Astrocyte (in vitro differentiated cells and primary cell): ENCODE measurements around the gene ZNF331. TPM values are rescaled to one million over a fixed set of nuclear protein-coding genes. Genes with fewer than 3 reads are reported as not detected.

Experiments used
- DNase-seq: peaks from one replicate; pipeline ENCODE4 v3.0.0-alpha.2; 2010; ENCODE audit warnings: low read depth
- FAIRE-seq: peaks from 2 replicates; lab custom pipeline; 2011; peaks lifted over from hg19 to GRCh38; lab: Jason Lieb, UNC
- H2AFZ ChIP-seq: 2 replicates; pipeline ENCODE4 v1.6.0; 2012; ENCODE audit warnings: low read depth, low read length, inconsistent platforms
- H3K27ac ChIP-seq: 2 replicates; pipeline ENCODE4 v1.5.1; 2011; ENCODE audit warnings: low read depth, low read length, inconsistent platforms
- H3K27me3 ChIP-seq: 2 replicates; pipeline ENCODE4 v1.6.0; 2011; ENCODE audit warnings: low read length, inconsistent platforms; ENCODE audit not compliant: insufficient read depth
- H3K36me3 ChIP-seq: 2 replicates; pipeline ENCODE4 v1.5.1; 2011; ENCODE audit warnings: low read length, inconsistent platforms; ENCODE audit not compliant: insufficient read depth
- H3K4me1 ChIP-seq: 2 replicates; pipeline ENCODE4 v1.5.1; 2011; ENCODE audit warnings: low read length, inconsistent platforms; ENCODE audit not compliant: insufficient read depth
- H3K4me2 ChIP-seq: 2 replicates; pipeline ENCODE4 v1.6.0; 2012; ENCODE audit warnings: low read length, inconsistent platforms
- H3K4me3 ChIP-seq: 2 replicates; pipeline ENCODE4 v1.5.1; 2011; ENCODE audit warnings: low read depth, mild to moderate bottlenecking, low read length, inconsistent platforms; ENCODE audit not compliant: insufficient read depth
- H3K79me2 ChIP-seq: 2 replicates; pipeline ENCODE4 v1.6.0; 2012; ENCODE audit warnings: mild to moderate bottlenecking, low read length, inconsistent platforms; ENCODE audit not compliant: insufficient read depth
- H3K9ac ChIP-seq: 2 replicates; pipeline ENCODE4 v1.6.0; 2012; ENCODE audit warnings: mild to moderate bottlenecking, low read length, inconsistent platforms
- H3K9me3 ChIP-seq: 2 replicates; pipeline ENCODE4 v1.5.1; 2012; ENCODE audit warnings: low read depth, mild to moderate bottlenecking, low read length, inconsistent platforms; ENCODE audit not compliant: insufficient read depth
- H4K20me1 ChIP-seq: 2 replicates; pipeline ENCODE4 v1.6.0; 2012; ENCODE audit warnings: low read length, inconsistent platforms; ENCODE audit not compliant: insufficient read depth
- H3K27ac Mint-ChIP-seq: one replicate; pipeline ENCODE4 v1.8.0; 2021; ENCODE audit warnings: mild to moderate bottlenecking, mixed read lengths; ENCODE audit not compliant: unreplicated experiment
- H3K27me3 Mint-ChIP-seq: one replicate; pipeline ENCODE4 v1.8.0; 2021; ENCODE audit warnings: low read depth, mixed read lengths; ENCODE audit not compliant: unreplicated experiment
- H3K36me3 Mint-ChIP-seq: one replicate; pipeline ENCODE4 v1.8.0; 2021; ENCODE audit warnings: low read depth, mixed read lengths; ENCODE audit not compliant: unreplicated experiment
- H3K4me1 Mint-ChIP-seq: one replicate; pipeline ENCODE4 v1.8.0; 2021; ENCODE audit warnings: low read depth, mixed read lengths; ENCODE audit not compliant: unreplicated experiment
- H3K4me3 Mint-ChIP-seq: one replicate; pipeline ENCODE4 v1.8.0; 2021; ENCODE audit warnings: mild to moderate bottlenecking, moderate library complexity, mixed read lengths; ENCODE audit not compliant: unreplicated experiment
- H3K9me3 Mint-ChIP-seq: one replicate; pipeline ENCODE4 v1.8.0; 2021; ENCODE audit warnings: mild to moderate bottlenecking, mixed read lengths; ENCODE audit not compliant: unreplicated experiment
- EZH2 ChIP-seq: IDR thresholded peaks from 2 replicates; pipeline ENCODE4 v1.6.1; 2012; ENCODE audit warnings: mild to moderate bottlenecking, low read length, inconsistent platforms; ENCODE audit not compliant: insufficient read depth
- total RNA-seq: library from RNA; stranded (reverse); gene quantifications from 2 replicates; pipeline ENCODE4 v1.2.1, GENCODE V29; 2021
- TF ChIP-seq, protein P1 (sequence below): IDR thresholded peaks from 2 replicates; pipeline ENCODE4 v1.5.1; 2011; ENCODE audit warnings: low read depth, mild to moderate bottlenecking, inconsistent platforms, low read length, moderate library complexity; ENCODE audit not compliant: insufficient read depth

The ZNF331 gene
- total RNA-seq, 1 donor from 2014 or later, result 4.8 TPM

DNA sequence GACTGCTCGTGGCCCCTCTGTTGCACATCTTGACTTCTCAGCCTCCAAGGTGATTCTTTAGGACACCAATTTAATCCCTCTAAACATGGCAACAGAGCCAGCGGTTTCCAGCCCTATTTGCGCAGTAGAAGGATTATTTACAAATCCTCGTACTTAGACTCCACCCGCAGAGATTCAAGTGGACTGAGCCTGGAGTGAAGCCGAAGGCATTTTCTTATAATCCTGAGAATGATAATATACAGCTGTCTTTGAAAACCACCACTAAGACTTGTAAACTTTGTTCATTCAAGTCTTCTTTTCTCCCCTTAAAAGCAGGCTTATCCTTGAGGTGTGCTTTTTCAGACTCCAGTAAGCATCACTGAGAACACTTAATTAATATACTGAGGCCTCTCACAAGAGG lies 89.0 kb downstream of the ZNF331 start:
- DNase-seq, result no peak
- H3K36me3 Mint-ChIP-seq, result peaks cover 1% of the 10 kb centered on the region
- Histone ChIP-seq H3K79me2 (no peaks in the 10 kb centered on the region), H3K4me2 (no peak overlapping the region), H3K9me3 (peaks cover 10% of the 10 kb centered on the region), H3K9ac (no peak overlapping the region), H4K20me1 (no peaks in the 10 kb centered on the region), H2AFZ (no peak overlapping the region), H3K4me3 (no peak overlapping the region), H3K27me3 (no peaks in the 10 kb centered on the region), H3K27ac (no peak overlapping the region), H3K36me3 (no peaks in the 10 kb centered on the region), H3K4me1 (no peaks in the 10 kb centered on the region)
- H3K9me3 Mint-ChIP-seq, result peaks cover 3% of the 10 kb centered on the region
- no peak overlapping the region for H3K27ac Mint-ChIP-seq
- H3K4me1 Mint-ChIP-seq, result peaks cover 2% of the 10 kb centered on the region
- TF ChIP-seq, protein P1, sequence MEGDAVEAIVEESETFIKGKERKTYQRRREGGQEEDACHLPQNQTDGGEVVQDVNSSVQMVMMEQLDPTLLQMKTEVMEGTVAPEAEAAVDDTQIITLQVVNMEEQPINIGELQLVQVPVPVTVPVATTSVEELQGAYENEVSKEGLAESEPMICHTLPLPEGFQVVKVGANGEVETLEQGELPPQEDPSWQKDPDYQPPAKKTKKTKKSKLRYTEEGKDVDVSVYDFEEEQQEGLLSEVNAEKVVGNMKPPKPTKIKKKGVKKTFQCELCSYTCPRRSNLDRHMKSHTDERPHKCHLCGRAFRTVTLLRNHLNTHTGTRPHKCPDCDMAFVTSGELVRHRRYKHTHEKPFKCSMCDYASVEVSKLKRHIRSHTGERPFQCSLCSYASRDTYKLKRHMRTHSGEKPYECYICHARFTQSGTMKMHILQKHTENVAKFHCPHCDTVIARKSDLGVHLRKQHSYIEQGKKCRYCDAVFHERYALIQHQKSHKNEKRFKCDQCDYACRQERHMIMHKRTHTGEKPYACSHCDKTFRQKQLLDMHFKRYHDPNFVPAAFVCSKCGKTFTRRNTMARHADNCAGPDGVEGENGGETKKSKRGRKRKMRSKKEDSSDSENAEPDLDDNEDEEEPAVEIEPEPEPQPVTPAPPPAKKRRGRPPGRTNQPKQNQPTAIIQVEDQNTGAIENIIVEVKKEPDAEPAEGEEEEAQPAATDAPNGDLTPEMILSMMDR, result no peak
- TF ChIP-seq EZH2, result no peak
- H3K27me3 Mint-ChIP-seq, result no peaks in the 10 kb centered on the region
- no peak for FAIRE-seq
- H3K4me3 Mint-ChIP-seq, result no peak overlapping the region

Other genes with a start within 250 kb of the ZNF331 start
- 5.3 and 6.3 TPM in 2 replicates for gene ZNF845, start 204.4 kb upstream of the ZNF331 start, total RNA-seq
- gene ZNF525, start 172.4 kb upstream of the ZNF331 start, total RNA-seq, result 5.4 and 7.1 TPM in 2 replicates
- 7.5 and 8.9 TPM in 2 replicates for gene ZNF765, start 143.0 kb upstream of the ZNF331 start, total RNA-seq
- gene ZNF761, start 106.2 kb upstream of the ZNF331 start, total RNA-seq, result 10.3 and 11.3 TPM in 2 replicates
- 3.7 and 4.1 TPM in 2 replicates for gene ZNF813, start 70.4 kb upstream of the ZNF331 start, total RNA-seq
- not detected in 2 replicates for gene DPRX, start 93.9 kb downstream of the ZNF331 start, total RNA-seq